ENCODE data around the gene DR1.

DR1 gene

GRCh38 chr1:93415296-93415695, 69.6 kb downstream of the DR1 start:
- H3K4me1 ChIP-seq (ENCODE audit: low read length): no peaks in the 10 kb centered on the region
- no peaks in the 10 kb centered on the region for H4K20me1 ChIP-seq (ENCODE audit: insufficient read depth, low read length)
- no peaks in the 10 kb centered on the region for H3K79me2 ChIP-seq (ENCODE audit: low read length)
- H3K4me3 ChIP-seq (ENCODE audit: low read length): no peak overlapping the region
- H2AFZ ChIP-seq (ENCODE audit: low read length): no peak overlapping the region
- H3K9ac ChIP-seq (ENCODE audit: low read length): no peak overlapping the region
- H3K9me3 ChIP-seq (replicated peaks; ENCODE audit: insufficient read depth, low read length): no peaks in the 10 kb centered on the region
- no peak for DNase-seq
- no peaks in the 10 kb centered on the region for H3F3A ChIP-seq (ENCODE audit: insufficient read depth, low read length)
- no peak for TF ChIP-seq CTCF (IDR thresholded peaks at IDR 0.05; ENCODE audit: low read length)
- TF ChIP-seq EZH2 (optimal IDR thresholded peaks at IDR 0.05; ENCODE audit: low read depth, low read length): no peak
- TF ChIP-seq EZH2phosphoT487 (IDR thresholded peaks at IDR 0.05; ENCODE audit: low read length): no peak
- H3K36me3 ChIP-seq (replicated peaks; ENCODE audit: insufficient read depth, low read length): no peaks in the 10 kb centered on the region
- 0 out of 2 replicates have a peak overlapping the region, but pooled peaks have one; percentile 6 for H3K4me2 ChIP-seq (ENCODE audit: low read depth, low read length)
- H3K27ac ChIP-seq (ENCODE audit: low read length): no peak overlapping the region
- no peaks in the 10 kb centered on the region for H3K27me3 ChIP-seq (replicated peaks; ENCODE audit: insufficient read depth, low read length)
- no peaks in the 10 kb centered on the region for H3K9me2 ChIP-seq (replicated peaks; ENCODE audit: insufficient read depth, low read length)

- Histone ChIP-seq H3K79me2 (ENCODE audit: low read length) (no peaks in the 10 kb centered on the region), H3K9me2 (replicated peaks; ENCODE audit: insufficient read depth, low read length) (no peaks in the 10 kb centered on the region), H3K36me3 (replicated peaks; ENCODE audit: insufficient read depth, low read length) (no peaks in the 10 kb centered on the region), H3K27me3 (replicated peaks; ENCODE audit: insufficient read depth, low read length) (no peaks in the 10 kb centered on the region), H3K4me2 (ENCODE audit: low read depth, low read length) (no peak overlapping the region), H4K20me1 (ENCODE audit: insufficient read depth, low read length) (no peaks in the 10 kb centered on the region), H3K9ac (ENCODE audit: low read length) (no peak overlapping the region), H2AFZ (ENCODE audit: low read length) (no peak overlapping the region), H3K27ac (ENCODE audit: low read length) (no peak overlapping the region), H3K9me3 (replicated peaks; ENCODE audit: insufficient read depth, low read length) (no peaks in the 10 kb centered on the region), H3K4me3 (ENCODE audit: low read length) (no peak overlapping the region), H3F3A (ENCODE audit: insufficient read depth, low read length) (no peaks in the 10 kb centered on the region), H3K4me1 (ENCODE audit: low read length) (no peaks in the 10 kb centered on the region)
- TF ChIP-seq EZH2 (optimal IDR thresholded peaks at IDR 0.05; ENCODE audit: low read depth, low read length): no peak
- no peak for DNase-seq
Observed at GRCh38 chr1:93416183-93416582, 70.5 kb downstream of the DR1 start.
